Muscle of back (tissue), 11 donors: Measurements from ENCODE around the gene ARHGAP32. TPM values are rescaled to one million over a fixed set of nuclear protein-coding genes. Genes with fewer than 3 reads are reported as not detected.
"Not testable (repeated sequence)": the region's sequence is repeated elsewhere in the genome, so short reads cannot be mapped to it uniquely, and the experiment has no call there.

Experiments used
- DNase-seq, 3 donors: peaks; one replicate each; pipeline versions ENCODE4 v3.0.0 to v3.0.0-alpha.2; 2013
- polyA plus RNA-seq, 10 donors: library from polyadenylated mRNA; unstranded; fragments of 120-200 nt; gene quantifications; one replicate each; pipeline ENCODE4 v1.2.1, GENCODE V29; 2013; ENCODE audit not compliant: insufficient read length in 10 of 10

Gene ARHGAP32
- polyA plus RNA-seq, 10 donors: 8.1 to 16.6 (median 12.8) TPM

DNA sequence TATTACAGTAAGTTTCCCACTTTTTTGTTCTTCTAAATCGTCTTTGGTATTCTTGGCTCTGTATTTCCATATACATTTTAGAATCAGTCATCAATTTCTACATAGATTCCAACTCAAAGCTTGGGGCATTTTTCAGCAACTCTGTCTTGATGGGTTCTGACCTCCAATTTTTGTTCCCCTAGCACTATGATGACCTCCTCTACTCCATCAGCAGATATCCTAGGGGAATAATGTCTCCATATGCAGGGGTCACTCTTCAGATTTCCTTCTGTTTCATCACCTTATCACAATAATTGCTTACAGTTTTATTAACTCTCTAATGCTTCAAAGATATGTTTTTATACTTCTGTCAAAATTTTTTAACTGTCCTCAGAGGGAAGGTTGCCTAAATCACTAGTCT, 158.1 kb downstream of the ARHGAP32 start:
- no peak for DNase-seq

DNA sequence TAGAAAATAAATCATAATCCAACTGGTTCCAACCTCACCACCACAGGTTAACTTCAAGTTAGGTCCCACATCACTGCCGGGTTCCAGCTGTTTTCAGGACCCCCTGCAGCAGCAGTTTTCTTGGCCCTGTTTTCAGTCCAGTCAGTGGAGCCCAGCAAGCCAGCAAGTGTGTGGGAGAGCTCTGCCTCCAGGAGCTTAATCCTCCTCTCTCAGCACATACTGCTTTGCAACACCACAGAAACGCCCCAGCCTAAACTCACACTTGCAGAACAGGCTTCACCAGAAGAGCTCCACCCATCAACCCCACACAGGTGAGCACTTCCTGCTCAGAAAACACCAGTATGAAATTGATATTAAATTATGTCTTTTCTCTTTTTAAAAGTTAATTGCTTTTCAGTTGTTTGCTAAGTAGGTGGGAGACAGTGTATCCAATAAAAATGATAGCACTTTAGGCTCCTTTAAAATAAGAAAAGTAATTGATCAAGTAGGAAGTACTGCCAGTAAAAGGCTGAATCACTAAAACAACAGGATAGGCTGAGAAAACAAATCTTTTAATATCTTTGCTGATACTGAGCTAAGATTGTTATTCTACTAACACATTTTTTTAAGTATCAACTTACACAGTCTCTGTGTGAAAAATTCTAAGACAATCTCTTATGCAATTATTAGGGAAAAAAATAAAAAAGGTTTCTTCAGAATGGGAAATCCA, 168.0 kb downstream of the ARHGAP32 start:
- peak in 1 of 3 donors; percentile 24 for DNase-seq

DNA sequence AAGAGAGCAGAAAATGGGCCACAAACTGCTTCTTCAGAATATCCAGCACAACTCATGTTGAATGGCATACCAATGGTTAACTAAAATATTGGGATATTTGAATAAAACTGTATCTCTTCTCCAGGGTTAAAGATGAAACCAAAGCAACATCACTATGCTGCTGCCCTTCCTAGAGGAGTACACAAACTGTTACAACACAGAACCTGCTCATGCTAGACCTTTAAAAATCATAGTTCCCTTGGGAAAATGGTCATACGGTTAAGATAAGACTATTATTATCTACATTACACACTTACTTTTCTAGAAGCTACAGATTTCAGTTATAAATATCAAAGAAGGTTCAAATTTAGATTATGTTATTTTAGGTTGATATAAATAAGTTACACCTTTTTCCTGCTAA, 170.8 kb downstream of the ARHGAP32 start:
- no peak for DNase-seq

- DNase-seq: no peak
Observed at GRCh38 chr11:129018991-129019390, 173.1 kb downstream of the ARHGAP32 start.

- no peak for DNase-seq
Observed at GRCh38 chr11:129018126-129018525, 174.0 kb downstream of the ARHGAP32 start.

- no peak for DNase-seq
Observed at GRCh38 chr11:129013737-129014475, 178.2 kb downstream of the ARHGAP32 start.

GRCh38 chr11:129012880-129013279, 179.2 kb downstream of the ARHGAP32 start:
- no peak for DNase-seq

DNA sequence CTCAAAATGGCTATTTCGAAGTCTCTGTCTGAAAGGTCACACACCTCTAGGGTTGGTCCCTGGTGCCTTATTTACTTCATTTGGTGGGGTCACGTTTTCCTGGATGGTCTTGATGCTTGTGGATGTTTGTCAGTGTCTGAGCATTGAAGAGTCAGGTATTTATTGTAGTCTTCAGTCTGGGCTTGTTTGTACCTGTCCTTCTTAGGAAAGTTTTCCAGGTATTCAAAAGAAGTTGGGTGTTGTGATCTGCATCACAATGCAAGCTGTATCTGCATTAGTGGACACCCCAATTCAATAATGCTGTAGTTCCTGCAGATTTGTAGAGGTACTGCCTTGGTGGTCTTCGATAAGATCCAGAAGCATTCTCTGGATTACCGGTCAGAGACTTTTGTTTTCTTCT, 186.0 kb downstream of the ARHGAP32 start:
- no peak for DNase-seq

- DNase-seq: not testable (repeated sequence)
Observed at GRCh38 chr11:128999165-128999564, 193.0 kb downstream of the ARHGAP32 start.

- DNase-seq: no peak
Observed at GRCh38 chr11:128988242-128988970, 203.7 kb downstream of the ARHGAP32 start.

- no peak for DNase-seq
Observed at GRCh38 chr11:128985880-128986279, 206.2 kb downstream of the ARHGAP32 start.

- DNase-seq: no peak
Observed at GRCh38 chr11:128983023-128983422, 209.1 kb downstream of the ARHGAP32 start.

- no peak for DNase-seq
Observed at GRCh38 chr11:128981254-128981653, 210.9 kb downstream of the ARHGAP32 start.

GRCh38 chr11:128970598-128971190, 221.4 kb downstream of the ARHGAP32 start:
- DNase-seq: no peak

DNA sequence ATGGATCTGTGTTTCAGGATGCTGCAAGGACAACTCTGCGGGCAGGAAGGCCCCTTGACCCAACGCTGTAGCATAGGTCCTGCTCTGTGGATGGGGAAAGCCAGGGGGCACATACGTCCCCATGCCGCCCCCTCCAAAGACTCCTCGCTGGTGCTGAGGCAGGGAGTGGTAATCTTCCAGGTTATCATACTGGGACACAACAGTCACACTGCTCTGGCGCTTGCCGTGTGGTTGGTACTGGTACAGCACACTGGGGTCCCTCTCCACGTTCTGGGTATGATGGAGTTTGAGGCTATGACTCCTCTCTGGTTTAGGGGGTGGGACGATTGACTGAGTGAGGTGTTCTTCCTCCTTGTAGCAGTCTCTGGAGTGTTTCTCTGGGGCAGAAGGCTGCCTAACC, 223.2 kb downstream of the ARHGAP32 start:
- no peak for DNase-seq

DNA sequence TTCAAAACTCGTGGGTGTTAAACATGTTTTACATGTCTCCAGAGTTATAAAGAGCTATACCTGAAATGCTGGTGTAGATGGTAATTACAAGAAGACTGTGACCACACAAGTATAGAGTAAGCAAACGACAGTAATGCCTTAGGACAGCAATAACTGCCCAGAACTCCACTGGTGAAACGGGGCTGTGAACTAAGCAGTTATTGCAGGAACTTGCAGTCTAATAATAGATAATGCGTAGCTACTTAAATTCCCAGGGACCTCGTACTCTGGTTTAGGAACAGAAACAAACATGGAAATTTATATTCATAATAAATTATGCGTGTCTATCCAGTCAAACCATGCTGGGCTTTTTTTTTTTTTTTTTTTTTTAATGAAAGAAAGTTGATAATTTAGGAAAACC, 224.5 kb downstream of the ARHGAP32 start:
- DNase-seq: no peak

- no peak for DNase-seq
Observed at GRCh38 chr11:128965485-128965884, 226.6 kb downstream of the ARHGAP32 start.

DNA sequence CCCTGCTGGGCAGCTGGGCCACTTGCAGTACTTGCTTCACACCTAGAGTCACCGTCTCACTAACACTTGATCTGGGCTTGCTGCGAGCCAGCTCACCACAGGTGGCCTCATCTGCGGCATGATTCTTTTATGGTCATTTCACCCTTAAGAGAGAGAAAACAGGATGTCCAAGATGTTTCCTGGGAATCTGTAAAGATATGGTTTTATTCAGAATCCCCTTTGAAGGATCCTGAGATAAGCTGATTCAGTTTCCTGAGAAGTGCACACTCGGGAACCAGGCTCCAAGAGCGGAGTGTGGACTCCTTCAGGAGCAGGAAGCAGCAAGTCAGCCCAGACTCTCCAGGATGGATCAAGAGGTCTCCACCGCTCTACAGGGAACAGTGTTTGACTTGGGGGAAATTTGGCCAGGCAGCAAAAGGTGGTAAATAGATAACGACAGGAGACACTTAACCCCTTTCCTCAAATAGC, 227.6 kb downstream of the ARHGAP32 start:
- no peak for DNase-seq

DNA sequence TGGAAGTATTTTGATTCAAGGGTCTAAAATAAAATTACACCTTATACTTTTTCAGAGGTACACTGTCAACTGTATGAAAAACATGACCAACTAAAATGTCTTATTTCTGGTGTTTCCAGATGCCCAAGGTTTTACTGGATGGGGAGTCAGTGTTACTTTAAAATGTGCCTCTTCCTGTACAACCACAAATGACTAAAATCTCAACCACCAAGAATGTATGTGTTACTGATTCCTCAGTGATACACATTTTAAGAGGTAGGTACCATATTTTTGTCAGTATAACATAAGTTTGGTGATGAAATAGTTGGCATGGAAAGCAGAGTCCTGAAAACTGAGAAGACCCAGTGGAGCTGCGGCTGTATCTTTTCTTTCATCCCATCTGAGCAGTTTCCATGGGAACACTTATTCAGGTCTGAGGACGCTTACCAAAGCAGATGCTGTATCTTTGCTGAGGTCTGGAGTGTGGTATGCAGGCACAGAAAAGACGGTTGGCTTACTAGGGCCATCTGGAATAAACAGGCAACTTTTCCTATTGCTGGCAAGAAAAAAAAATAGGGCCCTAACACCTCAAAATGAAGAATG, 228.3 kb downstream of the ARHGAP32 start:
- DNase-seq: peak in 1 of 3 donors; percentile 10

DNA sequence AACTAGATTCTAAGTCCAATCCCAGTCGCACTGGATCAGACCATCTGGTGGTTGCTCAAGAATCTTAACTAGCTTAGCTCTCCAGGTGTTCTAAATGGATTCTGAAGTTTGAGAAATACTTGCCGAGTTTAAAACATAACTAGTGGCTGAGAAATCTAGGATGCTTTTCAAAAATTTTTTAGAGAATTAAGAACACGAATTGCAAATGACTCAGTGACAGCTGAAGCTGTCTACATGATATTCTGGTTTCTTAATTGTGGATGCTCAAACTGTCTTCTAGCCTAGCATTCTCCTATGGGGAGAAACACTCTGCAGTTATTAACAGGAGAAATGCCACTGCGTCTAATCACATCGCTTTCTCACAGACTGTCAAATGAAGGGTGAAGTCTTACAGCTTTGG, 229.2 kb downstream of the ARHGAP32 start:
- DNase-seq: no peak

GRCh38 chr11:128961645-128962044, 230.5 kb downstream of the ARHGAP32 start:
- DNase-seq: no peak

DNA sequence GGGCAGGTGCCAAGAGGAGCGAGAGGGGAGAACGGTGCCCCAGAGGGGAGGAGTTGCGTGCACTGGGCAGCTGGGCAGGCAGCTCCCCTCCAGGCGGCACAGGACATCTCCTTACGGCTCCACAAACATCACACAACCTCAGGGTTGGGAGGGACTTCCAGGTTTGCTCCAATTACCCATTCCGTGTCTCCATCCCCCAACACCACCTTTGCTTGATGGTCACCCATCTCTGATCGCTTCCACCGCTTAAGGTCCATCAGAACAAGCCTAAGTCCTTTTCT, 235.0 kb downstream of the ARHGAP32 start:
- DNase-seq: no peak
